Kidney (tissue), 14 donors: ENCODE data around the gene RAB4A. TPM values are rescaled to one million over a fixed set of nuclear protein-coding genes. Genes with fewer than 3 reads are reported as not detected.

ENCODE experiments used
- DNase-seq, 5 donors: peaks; one replicate each; pipeline ENCODE4 v3.0.0-alpha.2; 2013 to 2020
- FAIRE-seq: peaks from 2 replicates; lab custom pipeline; 2012; peaks lifted over from hg19 to GRCh38; lab: Jason Lieb, UNC
- H3K27ac ChIP-seq, 2 donors: one replicate each; pipeline ENCODE4 v1.7.0; 2013; ENCODE audit warnings: low read depth in 2 of 2, low read length in 2 of 2, inconsistent platforms in 1 of 2
- H3K27me3 ChIP-seq: one replicate; pipeline ENCODE4 v1.7.1; 2013; ENCODE audit warnings: low read length, inconsistent platforms; ENCODE audit not compliant: control insufficient read depth, insufficient read depth
- H3K36me3 ChIP-seq, 3 donors: one replicate each; pipeline versions ENCODE4 v1.7.0 to v1.7.1; 2013; ENCODE audit warnings: low read length in 3 of 3, control low read depth in 1 of 3, inconsistent platforms in 1 of 3; ENCODE audit not compliant: insufficient read depth in 3 of 3, control insufficient read depth in 2 of 3
- H3K4me1 ChIP-seq, 3 donors: one replicate each; pipeline versions ENCODE4 v1.7.0 to v1.7.1; 2013; ENCODE audit warnings: low read length in 3 of 3, inconsistent platforms in 1 of 3, low read depth in 1 of 3; ENCODE audit not compliant: control insufficient read depth in 2 of 3, insufficient read depth in 2 of 3
- H3K4me3 ChIP-seq, 3 donors: one replicate each; pipeline versions ENCODE4 v1.7.0 to v1.8.1; 2013; ENCODE audit warnings: low read length in 3 of 3, control low read depth in 1 of 3, inconsistent platforms in 1 of 3
- H3K9ac ChIP-seq, 3 donors: one replicate each; pipeline versions ENCODE4 v1.7.0 to v1.7.1; 2013; ENCODE audit warnings: low read length in 3 of 3, control low read depth in 1 of 3, inconsistent platforms in 1 of 3
- H3K9me3 ChIP-seq, 3 donors: one replicate each; pipeline versions ENCODE4 v1.7.0 to v1.7.1; 2013; ENCODE audit warnings: low read length in 3 of 3, control low read depth in 1 of 3, inconsistent platforms in 1 of 3; ENCODE audit not compliant: control insufficient read depth in 2 of 3, insufficient read depth in 1 of 3
- intact Hi-C: fragments of 100-400 bp; cut with DNase I; formaldehyde crosslinking; loops from one replicate; pipeline ENCODE4 v1.11.1; 2022
- polyA plus RNA-seq: library from polyadenylated mRNA; stranded (reverse); fragments of 350-450 nt; fragmentation: Illumina TruSeq; extraction: RNeasy Lipid Tissue Mini Kit (QIAGEN cat#74804); gene quantifications from one replicate; pipeline ENCODE4 v1.2.3, GENCODE V29; 2014; ENCODE audit warnings: low read depth, low replicate concordance; ENCODE audit not compliant: insufficient read depth
- total RNA-seq: library from RNA; stranded (reverse); fragmentation: NEBNext Ultra II Directional; extraction: Animal tissue kit (Norgen Biotek cat#: 25700); gene quantifications from one replicate; pipeline ENCODE4 v1.2.1, GENCODE V29; 2021
- TF ChIP-seq, protein P1 (sequence below): IDR thresholded peaks from 3 replicates; pipeline ENCODE4 v1.5.1; 2012; ENCODE audit warnings: mild to moderate bottlenecking, moderate library complexity, borderline replicate concordance; ENCODE audit not compliant: insufficient read depth; ENCODE audit errors: extremely low read depth
- donor health status: control.
- donor health status: control.
- donor health status: control.
- donor health status: control.
- donor health status: control.
- donor health status: DM: yes; HTN: yes; CAD: no.
- donor health status: Normal renal cell carcinoma (clear cell type).

Gene RAB4A
- total and polyA plus RNA-seq, 2 donors from 2014 or later: 38.3 to 56.0 TPM

DNA sequence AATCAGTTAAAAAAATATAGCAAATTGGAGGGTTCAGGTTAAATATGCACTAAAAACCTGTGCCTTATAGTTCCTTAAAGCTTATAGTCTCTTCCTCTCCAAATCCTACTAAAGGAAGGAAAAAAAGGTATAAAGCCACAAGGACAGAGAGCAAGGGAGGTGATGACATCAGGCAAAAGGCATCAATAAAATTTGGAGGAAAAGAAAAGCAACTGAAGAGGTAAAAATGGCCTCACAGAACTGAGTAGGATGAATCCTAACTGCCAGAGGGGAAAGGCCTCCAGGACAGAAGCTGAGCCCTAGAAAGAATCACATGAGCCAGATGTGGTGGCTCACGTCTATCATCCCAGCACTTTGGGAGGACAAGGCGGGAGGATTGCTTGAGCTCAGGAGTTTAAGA, 63.8 kb downstream of the RAB4A start:
- DNase-seq (no peak), FAIRE-seq (no peak)
- intact Hi-C loops: no loop called here
- Histone ChIP-seq H3K27ac (no peak overlapping the region), H3K9me3 (no peaks in the 10 kb centered on the region), H3K4me1 (no peaks in the 10 kb centered on the region), H3K27me3 (no peaks in the 10 kb centered on the region), H3K9ac (no peak overlapping the region), H3K36me3 (no peaks in the 10 kb centered on the region), H3K4me3 (no peak overlapping the region)
- TF ChIP-seq, protein P1, sequence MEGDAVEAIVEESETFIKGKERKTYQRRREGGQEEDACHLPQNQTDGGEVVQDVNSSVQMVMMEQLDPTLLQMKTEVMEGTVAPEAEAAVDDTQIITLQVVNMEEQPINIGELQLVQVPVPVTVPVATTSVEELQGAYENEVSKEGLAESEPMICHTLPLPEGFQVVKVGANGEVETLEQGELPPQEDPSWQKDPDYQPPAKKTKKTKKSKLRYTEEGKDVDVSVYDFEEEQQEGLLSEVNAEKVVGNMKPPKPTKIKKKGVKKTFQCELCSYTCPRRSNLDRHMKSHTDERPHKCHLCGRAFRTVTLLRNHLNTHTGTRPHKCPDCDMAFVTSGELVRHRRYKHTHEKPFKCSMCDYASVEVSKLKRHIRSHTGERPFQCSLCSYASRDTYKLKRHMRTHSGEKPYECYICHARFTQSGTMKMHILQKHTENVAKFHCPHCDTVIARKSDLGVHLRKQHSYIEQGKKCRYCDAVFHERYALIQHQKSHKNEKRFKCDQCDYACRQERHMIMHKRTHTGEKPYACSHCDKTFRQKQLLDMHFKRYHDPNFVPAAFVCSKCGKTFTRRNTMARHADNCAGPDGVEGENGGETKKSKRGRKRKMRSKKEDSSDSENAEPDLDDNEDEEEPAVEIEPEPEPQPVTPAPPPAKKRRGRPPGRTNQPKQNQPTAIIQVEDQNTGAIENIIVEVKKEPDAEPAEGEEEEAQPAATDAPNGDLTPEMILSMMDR: no peak

DNA sequence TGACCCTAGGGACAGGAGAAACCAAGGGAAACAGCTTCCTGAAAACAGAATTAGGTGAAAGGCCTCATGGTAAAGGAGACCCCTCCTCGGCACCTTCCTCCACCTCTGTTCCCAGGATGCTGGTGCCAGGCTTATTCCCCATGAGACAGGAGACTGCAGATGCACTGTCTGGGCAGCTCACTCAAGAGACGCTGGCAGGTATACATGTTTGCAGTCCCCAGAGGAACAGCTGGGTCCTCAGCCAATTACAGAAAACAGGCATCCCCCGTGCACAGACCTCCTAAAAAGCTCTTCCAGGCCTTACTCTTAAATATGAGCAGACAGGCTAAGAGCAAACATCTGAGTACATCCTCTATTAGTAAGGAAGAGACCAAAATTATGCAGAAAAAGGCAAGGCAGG, 65.4 kb downstream of the RAB4A start:
- Histone ChIP-seq H3K27ac (no peak overlapping the region), H3K9me3 (no peaks in the 10 kb centered on the region), H3K36me3 (no peaks in the 10 kb centered on the region), H3K9ac (no peak overlapping the region), H3K4me3 (no peak overlapping the region), H3K27me3 (no peaks in the 10 kb centered on the region), H3K4me1 (peaks cover 0 to 2% (median 0%) of the 10 kb centered on the region in 3 donors)
- DNase-seq (no peak), FAIRE-seq (no peak)
- intact Hi-C loops: no loop called here
- TF ChIP-seq, protein P1: no peak

DNA sequence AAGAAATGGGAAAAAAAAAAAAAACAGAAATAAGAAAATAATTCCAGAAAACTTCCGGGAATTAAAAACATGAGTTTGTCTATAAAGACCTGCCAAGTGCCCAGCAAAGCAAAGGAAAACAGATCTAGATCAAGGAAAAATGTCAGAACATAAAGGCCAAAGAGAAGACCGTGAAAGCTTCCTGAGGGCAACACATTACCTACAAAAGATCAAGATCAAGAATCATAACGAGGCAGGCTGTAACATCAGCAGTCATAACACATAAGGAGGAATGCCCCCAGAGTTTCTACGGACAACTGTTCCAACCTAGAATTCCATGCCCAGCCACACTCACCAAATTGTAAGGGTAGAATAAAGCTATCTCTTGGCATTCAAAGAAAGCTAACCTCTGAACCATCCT, 68.2 kb downstream of the RAB4A start:
- TF ChIP-seq, protein P1: no peak
- Histone ChIP-seq H3K27ac (no peak overlapping the region), H3K4me1 (peaks cover 0 to 6% (median 0%) of the 10 kb centered on the region in 3 donors), H3K9ac (no peak overlapping the region), H3K9me3 (no peaks in the 10 kb centered on the region), H3K27me3 (no peaks in the 10 kb centered on the region), H3K4me3 (no peak overlapping the region), H3K36me3 (no peaks in the 10 kb centered on the region)
- DNase-seq (no peak), FAIRE-seq (no peak)
- intact Hi-C loops: no loop called here

DNA sequence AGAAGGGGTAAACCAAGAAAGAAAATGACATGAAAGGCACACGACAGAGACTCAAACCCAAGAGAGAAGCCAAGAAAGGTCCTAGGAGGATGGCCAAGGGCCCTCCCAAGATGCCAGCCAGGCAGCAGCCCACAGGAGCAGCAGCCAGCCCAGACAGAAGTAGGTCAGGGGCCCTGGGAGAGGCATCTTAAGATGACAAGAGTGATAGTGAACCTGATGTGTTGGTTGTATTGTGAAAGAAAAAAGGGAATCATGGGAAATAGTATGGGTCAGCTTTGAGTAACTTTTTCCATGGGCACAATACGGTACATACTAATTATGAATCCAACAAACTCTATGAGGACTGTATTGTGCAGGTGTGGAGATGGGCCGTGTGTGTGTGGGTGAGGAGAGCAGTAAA, 68.6 kb downstream of the RAB4A start:
- H3K4me1 ChIP-seq: peaks cover 0 to 6% (median 0%) of the 10 kb centered on the region in 3 donors
- TF ChIP-seq, protein P1: no peak
- no peak overlapping the region for H3K27ac ChIP-seq
- no peak overlapping the region for H3K9ac ChIP-seq
- intact Hi-C loops: no loop called here
- no peak overlapping the region for H3K4me3 ChIP-seq
- FAIRE-seq (no peak), DNase-seq (no peak)
- H3K9me3 ChIP-seq: no peaks in the 10 kb centered on the region
- no peaks in the 10 kb centered on the region for H3K36me3 ChIP-seq
- H3K27me3 ChIP-seq: no peaks in the 10 kb centered on the region
